Stimulated activated CD4-positive, alpha-beta T cell treated with anti-CD3 and anti-CD28 coated beads, Interleukin-15, amount 100 ng/mL, for 24 hours (primary cell): ENCODE data around the gene ATP5ME.
"Not testable (repeated sequence)": the region's sequence is repeated elsewhere in the genome, so short reads cannot be mapped to it uniquely, and the experiment has no call there.

Source experiments
- DNase-seq: peaks from one replicate; pipeline ENCODE4 v3.0.0-alpha.2; 2020

Gene ATP5ME

GRCh38 chr4:653831-654502 is 20.1 kb downstream of the ATP5ME start:
- no peak for DNase-seq

DNA sequence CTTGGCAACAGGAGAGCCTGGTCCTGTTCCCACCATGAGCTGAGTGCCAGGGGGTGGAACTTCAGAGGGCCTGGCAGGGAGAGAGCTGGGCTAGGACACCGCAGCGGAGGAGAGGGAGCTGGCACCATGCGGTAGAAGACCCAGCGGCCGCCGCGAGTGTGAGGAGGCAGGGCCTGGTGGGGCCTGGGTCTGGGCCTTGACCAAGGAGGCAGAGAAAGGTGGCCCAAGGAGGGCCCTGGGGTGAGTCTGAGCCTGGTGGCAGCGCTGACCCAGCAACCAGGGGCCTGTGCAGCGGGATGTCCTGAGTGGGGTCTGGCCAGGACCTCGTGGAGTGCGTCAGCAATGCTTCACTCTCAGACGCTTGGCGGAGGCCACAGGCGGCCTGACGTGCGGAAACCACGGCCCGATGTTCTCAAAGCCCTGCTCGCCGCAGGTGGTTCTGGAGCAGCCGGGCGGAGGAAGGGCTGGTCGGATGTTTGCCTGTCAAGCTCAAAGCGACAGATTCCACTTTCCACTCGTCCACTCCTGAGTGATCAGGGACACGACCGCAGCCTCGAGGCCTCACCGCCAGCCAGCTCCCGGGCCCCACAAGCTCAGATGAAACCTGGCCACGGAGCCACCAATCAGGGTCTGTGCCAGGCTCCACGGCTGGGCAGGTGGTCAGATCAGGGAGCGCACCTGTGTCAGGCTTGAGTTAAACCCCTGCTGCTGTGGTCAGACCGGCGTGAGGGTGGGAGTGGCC is 20.8 kb downstream of the ATP5ME start:
- no peak for DNase-seq

DNA sequence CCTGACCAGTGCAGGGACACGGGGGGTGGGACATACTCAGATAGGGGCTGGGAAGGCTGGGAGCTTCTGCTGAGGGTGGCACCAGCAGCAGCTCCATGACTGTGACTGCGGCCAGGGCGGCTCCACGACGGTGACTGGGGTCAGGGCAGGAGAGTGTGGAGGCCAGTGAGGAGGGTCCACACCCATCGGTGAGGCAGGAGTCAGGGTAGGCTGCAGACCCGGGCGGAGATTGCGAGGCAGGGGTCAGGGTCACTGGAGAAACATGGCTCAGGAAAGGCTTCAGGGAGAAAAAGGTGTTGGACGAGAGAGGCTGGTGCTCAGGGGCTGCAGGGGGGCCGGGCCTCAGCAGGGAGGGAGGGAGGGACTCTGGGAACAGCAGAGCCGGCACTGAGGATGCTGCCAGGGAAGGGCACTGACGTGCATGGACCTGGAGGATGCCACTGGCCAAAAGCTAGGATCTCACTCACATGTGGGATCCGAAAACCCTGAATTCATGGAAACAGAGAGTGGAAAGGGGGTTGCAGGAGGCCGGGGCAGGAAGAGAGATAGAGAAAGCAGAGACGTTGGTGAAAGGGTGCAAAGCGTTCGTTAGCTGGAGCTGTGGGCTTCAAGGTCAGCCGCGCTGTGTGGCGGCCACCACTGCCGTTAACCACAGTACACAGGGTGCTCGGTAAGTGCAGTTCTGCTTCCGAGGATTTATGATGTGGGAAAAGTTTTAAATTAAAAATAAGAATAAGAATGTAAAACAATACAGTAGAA is 22.0 kb downstream of the ATP5ME start:
- no peak for DNase-seq

DNA sequence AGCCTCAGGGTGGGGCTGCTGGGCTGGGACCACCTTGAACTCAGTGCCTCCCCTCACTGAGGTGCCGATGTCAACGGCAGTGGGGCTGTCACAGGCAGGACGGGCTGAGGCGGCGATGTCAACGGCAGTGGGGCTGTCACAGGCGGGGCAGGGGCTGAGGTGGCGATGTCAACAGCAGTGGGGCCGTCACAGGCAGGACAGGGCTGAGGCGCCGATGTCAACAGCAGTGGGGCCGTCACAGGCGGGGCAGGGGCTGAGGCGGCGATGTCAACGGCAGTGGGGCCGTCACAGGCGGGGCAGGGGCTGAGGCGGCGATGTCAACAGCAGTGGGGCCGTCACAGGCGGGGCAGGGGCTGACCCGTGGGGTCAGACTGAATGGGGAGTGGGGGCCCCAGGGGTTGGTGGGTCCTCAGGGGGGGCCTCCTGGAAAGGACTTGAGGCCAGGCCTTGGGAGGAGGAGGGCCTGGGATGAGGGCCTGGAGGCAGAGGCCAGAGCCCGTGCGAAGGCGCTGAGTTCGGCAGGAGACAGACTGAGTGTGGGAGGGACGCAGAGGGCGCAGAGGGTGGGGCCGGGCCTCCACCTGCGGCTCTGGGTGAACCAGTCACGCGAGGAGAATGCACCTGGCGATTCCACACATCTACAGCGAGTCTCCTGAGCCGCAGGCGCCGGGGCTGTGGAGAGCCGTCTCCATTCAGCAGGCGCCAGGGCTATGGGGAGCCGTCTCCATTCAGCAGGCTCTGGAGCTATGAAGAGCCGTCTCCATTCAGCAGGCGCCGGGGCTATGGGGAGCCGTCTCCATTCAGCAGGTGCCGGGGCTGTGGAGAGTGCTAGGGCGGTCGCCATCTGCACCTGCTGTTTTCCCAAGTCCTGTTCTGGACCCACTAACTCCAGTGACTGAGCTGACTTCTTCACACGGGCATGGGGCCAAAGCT is 22.9 kb downstream of the ATP5ME start:
- no peak for DNase-seq

- DNase-seq: no peak
Observed at GRCh38 chr4:650461-650860, 23.6 kb downstream of the ATP5ME start.

- no peak for DNase-seq
Observed at GRCh38 chr4:649751-650310, 24.2 kb downstream of the ATP5ME start.

DNA sequence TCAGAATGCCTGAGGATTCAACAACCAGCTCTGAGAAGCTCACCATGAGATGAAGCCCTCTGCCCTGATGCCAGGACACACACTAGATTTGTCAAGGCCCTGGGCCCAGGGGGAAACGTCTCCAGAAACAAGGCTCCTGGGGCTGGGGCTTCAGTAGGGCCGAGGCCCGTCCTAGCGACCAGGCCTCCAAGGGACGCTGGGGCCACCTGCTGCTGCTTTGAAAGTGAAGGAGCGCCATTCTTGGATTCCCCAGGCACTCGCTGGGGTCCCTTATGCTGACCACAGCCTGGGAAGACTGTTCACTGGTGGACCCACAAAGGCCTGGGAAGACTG is 24.8 kb downstream of the ATP5ME start:
- no peak for DNase-seq

DNA sequence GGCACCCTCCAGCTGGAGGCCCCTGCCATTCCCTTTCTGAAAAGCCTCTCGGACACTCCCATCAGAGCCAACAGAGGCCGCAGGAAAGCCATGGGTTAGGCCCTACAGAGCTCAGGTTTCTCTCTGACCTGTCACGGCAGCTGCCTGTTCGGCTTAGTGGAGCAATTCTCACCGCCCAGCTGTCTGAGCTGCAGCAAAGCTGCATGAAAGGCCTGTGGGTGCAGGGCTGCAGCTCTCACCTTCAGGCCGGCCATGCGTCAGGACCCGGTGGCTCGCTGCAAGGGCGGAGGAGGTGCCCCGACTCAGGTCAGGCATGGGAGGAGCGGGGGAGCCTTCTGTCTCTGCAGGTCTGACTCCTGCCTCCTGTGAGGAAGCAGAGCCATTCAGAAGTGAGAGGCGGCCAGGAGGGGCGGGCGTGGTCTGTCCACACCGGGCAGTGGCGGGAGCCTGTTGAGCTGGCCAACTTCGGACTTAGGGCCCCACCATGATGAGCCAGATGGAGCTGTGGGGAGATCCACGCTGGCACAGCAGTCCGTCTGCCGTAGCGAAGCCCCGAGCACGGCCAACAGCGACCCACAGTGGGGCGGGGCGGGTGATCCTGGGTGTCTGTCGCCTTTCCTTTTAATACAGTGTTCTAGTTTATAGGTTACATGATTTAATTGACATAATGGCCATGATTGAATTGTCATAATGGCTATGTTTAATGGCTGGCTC is 25.3 kb downstream of the ATP5ME start:
- no peak for DNase-seq

GRCh38 chr4:647481-647880 is 26.6 kb downstream of the ATP5ME start:
- DNase-seq: no peak

DNA sequence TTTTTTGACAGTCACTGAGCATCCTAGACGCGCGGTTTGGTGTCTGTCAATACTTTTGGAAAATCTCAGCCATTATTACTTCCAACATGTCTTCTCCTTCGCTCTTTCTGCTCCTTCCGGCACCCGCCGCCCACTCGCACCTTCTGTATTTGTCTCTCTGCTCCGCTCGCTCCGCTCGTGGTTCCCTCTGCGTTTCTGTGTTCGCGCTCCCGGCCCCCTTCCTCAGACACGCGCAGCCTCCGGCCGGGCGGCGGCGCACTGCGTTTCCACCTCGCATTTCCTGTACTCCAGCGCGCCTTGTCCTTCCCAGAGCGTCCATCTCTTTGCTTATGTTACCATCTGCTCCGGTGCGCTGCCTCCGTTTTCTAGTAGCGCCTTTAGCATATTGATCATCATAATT is 27.6 kb downstream of the ATP5ME start:
- DNase-seq: peak; percentile 53

DNA sequence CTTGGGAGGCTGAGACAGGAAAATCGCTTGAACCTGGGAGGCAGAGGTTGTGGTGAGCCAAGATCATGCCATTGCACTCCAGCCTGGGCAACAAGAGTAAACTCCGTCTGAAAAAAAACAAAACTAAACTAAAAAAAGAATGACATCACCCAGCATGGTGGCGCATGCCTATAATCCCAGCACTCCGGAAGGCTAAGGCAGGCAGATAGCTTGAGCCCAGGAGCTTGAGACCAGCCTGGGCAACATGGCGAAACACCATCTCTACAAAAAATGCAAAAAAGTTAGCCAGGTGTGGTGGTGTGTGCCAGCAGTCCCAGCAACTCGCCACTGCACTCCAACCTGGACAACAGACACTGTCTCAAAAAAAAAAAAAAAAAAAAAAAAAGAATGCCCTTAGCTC is 31.7 kb downstream of the ATP5ME start:
- not testable (repeated sequence) for DNase-seq

GRCh38 chr4:637536-638280 is 36.4 kb downstream of the ATP5ME start:
- DNase-seq: no peak

- DNase-seq: no peak
Observed at GRCh38 chr4:636628-637159, 37.4 kb downstream of the ATP5ME start.

- no peak for DNase-seq
Observed at GRCh38 chr4:635851-636627, 38.0 kb downstream of the ATP5ME start.

DNA sequence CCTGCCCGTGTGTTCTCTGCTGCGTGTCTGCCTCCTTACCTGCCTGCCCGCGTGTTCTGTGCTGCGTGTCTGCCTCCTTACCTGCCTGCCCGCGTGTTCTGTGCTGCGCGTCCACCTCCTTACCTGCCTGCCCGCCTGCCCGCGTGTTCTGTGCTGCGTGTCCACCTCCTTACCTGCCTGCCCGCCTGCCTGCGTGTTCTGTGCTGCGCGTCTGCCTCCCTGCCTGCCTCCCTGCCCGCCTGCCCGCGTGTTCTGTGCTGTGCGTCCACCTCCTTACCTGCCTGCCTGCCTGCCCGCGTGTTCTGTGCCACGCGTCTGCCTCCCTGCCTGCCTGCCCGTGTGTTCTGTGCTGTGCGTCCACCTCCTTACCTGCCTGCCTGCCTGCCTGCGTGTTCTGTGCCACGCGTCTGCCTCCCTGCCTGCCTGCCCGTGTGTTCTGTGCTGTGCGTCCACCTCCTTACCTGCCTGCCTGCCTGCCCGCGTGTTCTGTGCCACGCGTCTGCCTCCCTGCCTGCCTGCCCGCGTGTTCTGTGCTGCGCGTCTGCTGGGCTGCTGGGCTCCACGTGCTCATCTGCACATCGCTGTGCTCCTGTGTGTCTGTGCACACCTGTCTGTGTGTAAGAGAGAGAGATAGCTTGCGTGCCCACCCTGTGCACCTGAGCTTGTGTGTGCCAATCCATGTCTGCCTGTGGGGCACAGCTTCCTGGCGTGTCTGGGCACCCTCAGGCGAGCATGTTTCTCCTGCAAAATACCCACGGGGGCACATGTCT is 38.8 kb downstream of the ATP5ME start:
- not testable (repeated sequence) for DNase-seq

GRCh38 chr4:634599-634985 is 39.5 kb downstream of the ATP5ME start:
- DNase-seq: no peak

DNA sequence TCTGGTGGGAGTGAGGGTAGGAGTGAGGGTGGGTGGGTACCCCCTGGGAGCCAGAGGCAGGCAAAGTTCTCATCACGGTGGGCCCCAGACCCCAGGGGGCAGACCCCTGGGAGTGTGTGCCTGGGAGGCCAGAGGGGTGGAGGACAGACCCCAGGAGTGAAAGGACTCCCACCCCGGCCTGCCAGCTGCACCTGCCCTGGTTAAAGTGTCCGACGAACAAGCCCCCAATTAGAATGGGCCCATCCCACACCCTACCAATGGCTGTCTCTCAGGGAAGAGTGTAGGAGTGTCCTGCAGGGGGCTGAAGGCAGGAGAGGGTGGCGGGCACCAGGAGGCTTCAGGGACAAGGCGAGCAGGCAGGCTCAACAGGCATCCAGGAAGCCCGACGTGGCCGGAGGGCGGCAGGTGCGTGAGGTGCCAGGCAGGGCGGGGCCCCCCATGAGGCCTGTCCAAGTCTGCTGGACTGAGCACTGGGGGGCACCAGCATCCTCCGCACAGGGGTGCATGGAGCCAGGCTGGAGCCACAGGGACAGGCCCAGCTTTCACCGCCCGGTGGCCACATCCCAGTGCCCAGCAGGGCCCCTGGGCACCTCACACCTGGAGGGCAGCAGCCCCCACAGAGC is 40.0 kb downstream of the ATP5ME start:
- no peak for DNase-seq

DNA sequence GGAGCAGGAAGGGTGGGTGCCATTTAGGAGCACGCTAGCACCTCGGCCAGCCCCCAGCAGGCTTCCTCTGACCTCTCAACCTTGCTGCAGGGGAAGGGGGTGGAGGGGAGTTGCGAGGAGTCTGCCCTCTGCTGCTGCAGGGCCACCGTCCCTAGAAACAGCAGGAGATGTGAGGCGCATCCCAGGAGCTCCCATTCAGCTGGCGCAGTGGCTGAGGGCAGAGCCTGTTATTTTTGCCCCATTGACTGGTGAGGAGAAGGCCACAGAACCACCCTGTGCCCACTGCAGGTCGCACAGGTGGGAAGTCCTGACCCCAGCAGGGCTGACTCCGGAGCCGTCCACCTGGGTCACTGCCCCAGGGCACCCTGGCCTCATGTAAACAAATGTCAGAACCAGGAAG is 40.7 kb downstream of the ATP5ME start:
- no peak for DNase-seq

DNA sequence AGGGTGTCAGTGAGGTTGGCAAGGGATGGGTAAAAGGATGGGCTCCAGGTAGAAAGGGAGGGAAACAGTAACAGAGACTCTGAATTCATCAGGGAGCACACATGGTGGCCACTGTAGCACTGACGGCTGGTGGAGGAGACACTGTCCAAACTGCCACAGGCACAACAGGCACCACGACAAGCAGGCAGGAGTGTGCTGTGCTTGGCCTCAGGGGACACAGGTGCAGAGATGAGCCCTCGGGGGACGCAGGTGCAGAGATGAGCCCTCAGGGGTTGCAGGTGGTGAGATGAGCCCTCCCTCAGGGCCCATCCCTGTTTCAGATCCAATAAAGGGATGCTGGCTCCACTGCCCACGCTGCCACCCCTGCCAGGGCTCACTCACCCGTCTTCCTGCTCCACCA is 41.1 kb downstream of the ATP5ME start:
- DNase-seq: no peak
